ENCODE data around the gene STAT1. TPM values are rescaled to one million over a fixed set of nuclear protein-coding genes. Genes with fewer than 3 reads are reported as not detected.

Gene STAT1
- 29.1 and 63.9 TPM in 2 replicates for total RNA-seq

GRCh38 chr2:191013932-191014652 lies at the start of gene STAT1:
Gene STAT1 (minus strand): TSS chr2:191014171. CDS start chr2:191010003, 4,168 bp downstream.

Other genes starting within 250 kb of the STAT1 start
- gene GLS, start 133.3 kb downstream of the STAT1 start, total RNA-seq: 41.6 and 51.2 TPM in 2 replicates
- 0.64 and 1.9 TPM in 2 replicates for gene STAT4, start 136.8 kb upstream of the STAT1 start, total RNA-seq
- gene MYO1B, start 231.2 kb upstream of the STAT1 start, total RNA-seq: 46.2 and 72.1 TPM in 2 replicates

All from epithelial cell of alveolus of lung (primary cell).